ENCODE measurements around the gene BNC1.

Gene BNC1

GRCh38 chr15:83207009-83207659 lies 77.3 kb downstream of the BNC1 start:
- peak overlapping the region in 2 of 3 experiments; percentile 10 to 94 for H3K4me3 Mint-ChIP-seq
- no peaks in the 10 kb centered on the region for H3K36me3 Mint-ChIP-seq (ENCODE audit: low read depth)
- no peaks in the 10 kb centered on the region for H3K9me3 Mint-ChIP-seq
- H3K27ac Mint-ChIP-seq = peak overlapping the region in 1 of 3 experiments; percentile 97
- H3K4me1 Mint-ChIP-seq = peaks cover 44% of the 10 kb centered on the region
- no peaks in the 10 kb centered on the region for H3K27me3 Mint-ChIP-seq (ENCODE audit: low read depth)
- TF ChIP-seq, protein P1, sequence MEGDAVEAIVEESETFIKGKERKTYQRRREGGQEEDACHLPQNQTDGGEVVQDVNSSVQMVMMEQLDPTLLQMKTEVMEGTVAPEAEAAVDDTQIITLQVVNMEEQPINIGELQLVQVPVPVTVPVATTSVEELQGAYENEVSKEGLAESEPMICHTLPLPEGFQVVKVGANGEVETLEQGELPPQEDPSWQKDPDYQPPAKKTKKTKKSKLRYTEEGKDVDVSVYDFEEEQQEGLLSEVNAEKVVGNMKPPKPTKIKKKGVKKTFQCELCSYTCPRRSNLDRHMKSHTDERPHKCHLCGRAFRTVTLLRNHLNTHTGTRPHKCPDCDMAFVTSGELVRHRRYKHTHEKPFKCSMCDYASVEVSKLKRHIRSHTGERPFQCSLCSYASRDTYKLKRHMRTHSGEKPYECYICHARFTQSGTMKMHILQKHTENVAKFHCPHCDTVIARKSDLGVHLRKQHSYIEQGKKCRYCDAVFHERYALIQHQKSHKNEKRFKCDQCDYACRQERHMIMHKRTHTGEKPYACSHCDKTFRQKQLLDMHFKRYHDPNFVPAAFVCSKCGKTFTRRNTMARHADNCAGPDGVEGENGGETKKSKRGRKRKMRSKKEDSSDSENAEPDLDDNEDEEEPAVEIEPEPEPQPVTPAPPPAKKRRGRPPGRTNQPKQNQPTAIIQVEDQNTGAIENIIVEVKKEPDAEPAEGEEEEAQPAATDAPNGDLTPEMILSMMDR (IDR thresholded peaks at IDR 0.05; ENCODE audit: unreplicated experiment in 3 of 3) = no peak

DNA sequence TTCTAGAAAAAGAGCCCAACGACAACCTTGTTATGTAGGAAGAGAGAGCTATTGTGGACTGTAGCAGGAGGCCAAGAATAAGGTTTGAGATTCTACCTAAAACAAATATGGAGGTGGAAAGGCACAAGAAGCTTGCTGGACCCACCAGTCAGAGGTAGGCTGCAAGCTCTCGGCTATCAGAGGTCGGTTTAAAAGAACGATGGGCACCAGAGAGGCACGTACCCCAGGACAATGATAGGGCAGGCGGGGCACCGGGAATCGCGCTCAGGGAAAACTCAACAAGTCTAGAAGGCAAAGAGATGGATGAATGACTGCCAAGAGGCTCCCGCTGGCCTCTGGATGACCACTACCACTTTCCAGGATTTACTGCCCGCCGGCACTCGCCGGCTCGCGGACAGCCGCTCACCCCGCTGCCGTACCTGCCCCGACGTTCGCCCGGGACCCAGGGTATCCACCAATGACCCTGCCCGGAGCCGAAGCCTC lies 77.9 kb downstream of the BNC1 start:
- no peaks in the 10 kb centered on the region for H3K36me3 Mint-ChIP-seq (ENCODE audit: low read depth)
- TF ChIP-seq, protein P1 (IDR thresholded peaks at IDR 0.05; ENCODE audit: unreplicated experiment in 3 of 3) = no peak
- H3K27ac Mint-ChIP-seq = peak overlapping the region; percentile 97 to 100 (median 99)
- H3K9me3 Mint-ChIP-seq = no peaks in the 10 kb centered on the region
- H3K4me1 Mint-ChIP-seq = peaks cover 50% of the 10 kb centered on the region
- H3K27me3 Mint-ChIP-seq (ENCODE audit: low read depth) = no peaks in the 10 kb centered on the region
- peak overlapping the region; percentile 94 to 100 (median 100) for H3K4me3 Mint-ChIP-seq

All from nephron (organoid).